ENCODE results near the gene DDT. TPM values are rescaled to one million over a fixed set of nuclear protein-coding genes. Genes with fewer than 3 reads are reported as not detected.

DDT gene
- total RNA-seq: 171 and 191 TPM in 2 replicates

GRCh38 chr22:23974345-23974744 lies at the start of gene DDT:
TSS of gene DDT (minus strand) at chr22:23974441. CDS start at chr22:23974414, 27 bp downstream.

GRCh38 chr22:24005201-24005600 lies 31.0 kb upstream of the DDT start, which contains the start of gene GSTT4:
TSS of gene GSTT4 (minus strand) at chr22:24005453. CDS start at chr22:24005356, 97 bp downstream.

DNA sequence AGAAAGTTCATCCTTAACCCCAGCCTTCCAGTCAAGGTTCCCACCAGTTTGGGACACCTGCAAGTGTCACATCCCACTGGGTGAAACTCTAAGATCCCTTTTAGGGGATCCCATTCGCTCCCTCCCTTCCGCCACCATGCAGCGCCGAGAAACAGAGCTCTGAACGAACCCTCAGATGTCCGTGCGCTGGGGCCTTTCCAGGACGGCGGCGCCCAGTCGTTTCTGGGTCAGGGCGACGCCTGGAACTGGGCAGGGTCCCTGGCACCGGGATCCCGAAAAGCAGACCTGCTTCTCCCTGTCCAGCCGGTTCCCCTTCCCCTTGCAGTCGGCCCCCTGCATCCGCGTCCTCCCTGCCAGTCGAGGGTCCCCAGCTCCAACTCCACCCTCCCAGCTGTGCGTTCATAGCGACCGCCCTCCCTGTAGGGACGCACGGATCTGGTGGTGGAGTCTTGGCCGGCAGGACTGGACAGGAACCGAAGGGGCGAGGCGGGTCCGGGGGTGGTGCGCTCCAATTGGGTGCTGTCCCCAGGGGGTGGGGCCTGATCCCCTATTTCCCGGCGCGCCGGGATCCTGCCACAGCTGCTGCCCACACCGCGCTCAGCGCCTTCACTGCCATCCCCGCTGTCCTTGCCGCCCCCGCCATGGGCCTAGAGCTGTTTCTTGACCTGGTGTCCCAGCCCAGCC lies 5.5 kb upstream of the DDT start, which contains the start of gene GSTT2:
Gene GSTT2, plus strand, starts transcription at position 578 of the 684 bp plus-strand sequence.

GRCh38 chr22:23966568-23966967 lies 7.7 kb downstream of the DDT start, which contains the start of gene DDTL:
TSS of gene DDTL (plus strand) at chr22:23966888. CDS start at chr22:23966915, 27 bp downstream.

DNA sequence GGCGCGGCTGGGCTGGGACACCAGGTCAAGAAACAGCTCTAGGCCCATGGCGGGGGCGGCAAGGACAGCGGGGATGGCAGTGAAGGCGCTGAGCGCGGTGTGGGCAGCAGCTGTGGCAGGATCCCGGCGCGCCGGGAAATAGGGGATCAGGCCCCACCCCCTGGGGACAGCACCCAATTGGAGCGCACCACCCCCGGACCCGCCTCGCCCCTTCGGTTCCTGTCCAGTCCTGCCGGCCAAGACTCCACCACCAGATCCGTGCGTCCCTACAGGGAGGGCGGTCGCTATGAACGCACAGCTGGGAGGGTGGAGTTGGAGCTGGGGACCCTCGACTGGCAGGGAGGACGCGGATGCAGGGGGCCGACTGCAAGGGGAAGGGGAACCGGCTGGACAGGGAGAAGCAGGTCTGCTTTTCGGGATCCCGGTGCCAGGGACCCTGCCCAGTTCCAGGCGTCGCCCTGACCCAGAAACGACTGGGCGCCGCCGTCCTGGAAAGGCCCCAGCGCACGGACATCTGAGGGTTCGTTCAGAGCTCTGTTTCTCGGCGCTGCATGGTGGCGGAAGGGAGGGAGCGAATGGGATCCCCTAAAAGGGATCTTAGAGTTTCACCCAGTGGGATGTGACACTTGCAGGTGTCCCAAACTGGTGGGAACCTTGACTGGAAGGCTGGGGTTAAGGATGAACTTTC lies 13.0 kb downstream of the DDT start, which contains the start of gene GSTT2B:
Gene GSTT2B, minus strand, starts transcription at position 112 of the 688 bp plus-strand sequence. Its CDS starts 64 bp downstream, at position 48.

Other genes starting within 250 kb of the DDT start
- 2.8 and 4.1 TPM in 2 replicates for gene ZNF70, start 223.3 kb downstream of the DDT start, total RNA-seq
- gene VPREB3, start 220.0 kb downstream of the DDT start, total RNA-seq: 0.25 TPM in 1 of 2 replicates, not detected in the other
- gene C22orf15, start 211.5 kb downstream of the DDT start, total RNA-seq: 0.65 and 2.7 TPM in 2 replicates
- 10.9 and 40.6 TPM in 2 replicates for gene CHCHD10, start 206.5 kb downstream of the DDT start, total RNA-seq
- gene MMP11, start 201.6 kb downstream of the DDT start, total RNA-seq: 12.5 and 117 TPM in 2 replicates
- 110 and 127 TPM in 2 replicates for gene SMARCB1, start 187.5 kb downstream of the DDT start, total RNA-seq
- 0.63 and 3.9 TPM in 2 replicates for gene DERL3, start 135.4 kb downstream of the DDT start, total RNA-seq
- 10.3 and 14.2 TPM in 2 replicates for gene SLC2A11, start 116.6 kb downstream of the DDT start, total RNA-seq
- 972 and 986 TPM in 2 replicates for gene MIF, start 80.1 kb downstream of the DDT start, total RNA-seq
- 0.98 and 28.6 TPM in 2 replicates for gene GSTT2B, start 13.2 kb downstream of the DDT start, total RNA-seq
- gene DDTL, start 7.6 kb downstream of the DDT start, total RNA-seq: 0.65 and 2.9 TPM in 2 replicates
- 0.98 and 2.5 TPM in 2 replicates for gene GSTT2, start 5.7 kb upstream of the DDT start, total RNA-seq
- gene GSTT4, start 31.0 kb upstream of the DDT start, total RNA-seq: not detected in 2 replicates
- 31.0 and 48.2 TPM in 2 replicates for gene CABIN1, start 36.9 kb upstream of the DDT start, total RNA-seq
- 0.16 and 1.8 TPM in 2 replicates for gene SUSD2, start 207.0 kb upstream of the DDT start, total RNA-seq

All from mesangial cell (primary cell).